Activated CD4-positive, alpha-beta T cell treated with anti-CD3 and anti-CD28 coated beads for 4 hours (primary cell): Measurements from ENCODE around the gene USP30.
A peak's percentile ranks its signal among the peaks of the same experiment; 100 is the strongest.

Source experiments
- DNase-seq, 2 donors: peaks; one replicate each; pipeline ENCODE4 v3.0.0-alpha.2; 2020

The USP30 gene

DNA sequence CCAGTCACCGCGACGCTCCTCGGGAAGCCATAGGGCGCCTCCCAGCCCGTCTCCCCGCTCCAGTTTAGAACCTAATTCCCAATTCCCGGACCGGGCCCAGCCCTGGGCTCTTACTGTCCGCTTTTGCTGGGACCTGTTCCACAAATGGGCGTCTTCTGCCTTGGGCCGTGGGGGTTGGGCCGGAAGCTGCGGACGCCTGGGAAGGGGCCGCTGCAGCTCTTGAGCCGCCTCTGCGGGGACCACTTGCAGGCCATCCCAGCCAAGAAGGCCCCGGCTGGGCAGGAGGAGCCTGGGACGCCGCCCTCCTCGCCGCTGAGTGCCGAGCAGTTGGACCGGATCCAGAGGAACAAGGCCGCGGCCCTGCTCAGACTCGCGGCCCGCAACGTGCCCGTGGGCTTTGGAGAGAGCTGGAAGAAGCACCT, 45.8 kb downstream of the USP30 start:
- DNase-seq, result peak in 1 of 2 donors; percentile 27

DNA sequence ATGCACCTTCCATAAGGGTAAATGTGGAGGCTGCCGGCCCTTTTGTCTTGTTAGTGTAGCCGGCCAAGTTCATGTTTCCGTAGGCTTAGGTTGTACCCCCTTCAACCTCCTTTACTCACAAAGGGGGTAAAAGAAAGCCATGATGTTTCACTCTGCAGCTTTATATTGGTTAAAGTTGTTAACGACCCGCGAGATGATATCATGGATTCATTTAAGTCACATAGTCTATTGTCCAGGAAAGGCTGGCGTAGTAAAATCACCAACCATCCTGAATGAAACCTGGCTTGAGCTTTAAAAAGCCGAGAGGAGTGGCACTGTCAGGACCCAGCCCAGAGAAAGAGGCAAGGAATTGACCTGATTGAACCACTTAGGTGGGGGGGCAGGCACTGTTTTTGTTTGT, 46.3 kb downstream of the USP30 start:
- no peak for DNase-seq

DNA sequence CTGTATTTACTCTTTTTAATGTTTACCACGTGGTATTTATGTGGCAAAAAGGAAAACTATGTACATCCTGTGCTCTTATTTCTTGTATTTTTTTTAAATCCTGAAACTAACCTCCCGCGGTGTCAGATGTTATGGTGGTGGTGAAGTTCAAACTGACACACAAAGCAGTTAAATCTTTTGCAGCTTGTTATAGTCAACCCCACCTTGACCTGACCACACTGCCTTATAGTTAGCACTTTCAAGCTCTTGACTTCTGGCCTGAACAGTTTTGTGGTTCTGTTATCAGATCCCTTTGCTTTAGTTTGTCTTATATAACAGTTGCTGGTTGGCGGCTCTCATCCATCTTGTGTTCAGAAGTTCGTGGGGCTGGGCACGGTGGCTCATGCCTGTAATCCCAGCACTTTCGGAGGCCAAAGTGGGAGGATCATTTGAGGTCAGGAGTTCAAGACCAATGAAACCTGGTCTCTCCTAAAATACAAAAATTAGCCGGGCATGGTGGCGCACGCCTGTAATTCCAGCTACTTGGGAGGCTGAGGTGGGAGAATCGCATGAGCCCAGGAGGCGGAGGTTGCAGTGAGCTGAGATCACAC, 47.1 kb downstream of the USP30 start:
- DNase-seq, result no peak

DNA sequence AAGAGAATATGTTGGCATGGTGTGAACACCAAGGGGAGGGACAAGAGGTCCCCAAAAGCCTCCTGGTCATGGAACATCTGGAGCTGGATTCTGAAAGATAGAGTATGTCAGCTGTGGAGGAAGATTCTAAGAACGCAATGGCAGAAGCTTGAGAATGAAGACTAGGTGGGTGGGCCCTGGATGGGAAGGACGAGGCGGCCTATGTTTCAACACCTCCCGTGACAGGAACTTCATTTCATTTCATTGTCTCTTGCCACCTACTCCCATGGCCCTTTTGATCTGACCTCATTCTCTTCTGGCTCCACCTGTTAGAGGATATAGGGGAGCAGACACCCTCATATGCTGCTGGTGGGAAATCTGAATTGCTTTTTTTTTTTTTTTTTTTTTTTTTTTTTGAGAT, 48.4 kb downstream of the USP30 start:
- DNase-seq, result no peak

DNA sequence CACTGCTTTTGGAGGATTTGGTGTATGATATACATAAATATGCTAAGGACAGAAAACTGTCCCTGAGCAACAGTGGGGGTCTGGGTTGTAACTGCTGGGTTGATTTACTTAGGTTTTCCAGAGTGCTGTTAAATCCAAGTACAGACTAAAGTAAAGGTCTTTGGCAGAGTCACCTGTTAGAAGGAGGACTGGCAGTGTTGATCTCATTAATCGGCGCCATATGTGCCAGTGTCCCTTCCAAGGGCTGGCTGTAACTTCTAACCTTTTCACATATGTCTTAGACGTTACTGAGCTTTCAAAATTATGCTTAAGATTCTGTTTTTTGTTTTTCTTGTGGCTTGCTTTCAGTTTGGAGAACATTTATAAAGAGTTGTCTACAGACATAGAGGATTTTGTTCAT, 50.1 kb downstream of the USP30 start:
- no peak for DNase-seq

DNA sequence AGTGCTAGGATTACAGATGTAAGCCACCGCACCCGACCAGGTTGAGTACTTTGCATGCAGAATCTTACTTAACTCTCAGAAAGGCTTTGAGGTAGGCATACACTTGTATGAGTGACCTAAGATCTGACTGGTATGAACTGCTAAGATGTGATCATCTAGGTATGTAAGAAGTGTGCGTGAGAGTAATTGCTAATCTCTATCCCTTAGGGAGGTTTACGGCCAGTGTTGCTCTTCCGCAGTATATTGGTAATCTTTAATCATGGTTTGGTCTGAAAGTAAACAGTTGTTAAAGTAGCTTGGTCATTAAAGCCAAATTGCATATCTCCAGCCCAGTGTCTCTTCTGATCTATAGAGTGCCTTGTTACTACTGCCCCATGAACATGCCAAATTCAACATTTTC, 52.8 kb downstream of the USP30 start:
- DNase-seq, result no peak

DNA sequence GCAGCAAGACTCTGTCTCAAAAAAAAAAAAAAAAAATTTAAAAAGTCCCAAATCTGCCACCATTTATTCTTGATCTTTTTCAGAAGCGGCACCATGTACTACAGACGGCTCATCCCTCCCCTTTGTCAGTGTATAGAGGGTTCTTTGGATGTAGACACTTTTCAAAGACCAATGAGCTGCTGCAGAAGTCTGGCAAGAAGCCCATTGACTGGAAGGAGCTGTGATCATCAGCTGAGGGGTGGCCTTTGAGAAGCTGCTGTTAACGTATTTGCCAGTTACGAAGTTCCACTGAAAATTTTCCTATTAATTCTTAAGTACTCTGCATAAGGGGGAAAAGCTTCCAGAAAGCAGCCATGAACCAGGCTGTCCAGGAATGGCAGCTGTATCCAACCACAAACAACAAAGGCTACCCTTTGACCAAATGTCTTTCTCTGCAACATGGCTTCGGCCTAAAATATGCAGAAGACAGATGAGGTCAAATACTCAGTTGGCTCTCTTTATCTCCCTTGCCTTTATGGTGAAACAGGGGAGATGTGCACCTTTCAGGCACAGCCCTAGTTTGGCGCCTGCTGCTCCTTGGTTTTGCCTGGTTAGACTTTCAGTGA, 57.5 kb downstream of the USP30 start:
- no peak for DNase-seq

DNA sequence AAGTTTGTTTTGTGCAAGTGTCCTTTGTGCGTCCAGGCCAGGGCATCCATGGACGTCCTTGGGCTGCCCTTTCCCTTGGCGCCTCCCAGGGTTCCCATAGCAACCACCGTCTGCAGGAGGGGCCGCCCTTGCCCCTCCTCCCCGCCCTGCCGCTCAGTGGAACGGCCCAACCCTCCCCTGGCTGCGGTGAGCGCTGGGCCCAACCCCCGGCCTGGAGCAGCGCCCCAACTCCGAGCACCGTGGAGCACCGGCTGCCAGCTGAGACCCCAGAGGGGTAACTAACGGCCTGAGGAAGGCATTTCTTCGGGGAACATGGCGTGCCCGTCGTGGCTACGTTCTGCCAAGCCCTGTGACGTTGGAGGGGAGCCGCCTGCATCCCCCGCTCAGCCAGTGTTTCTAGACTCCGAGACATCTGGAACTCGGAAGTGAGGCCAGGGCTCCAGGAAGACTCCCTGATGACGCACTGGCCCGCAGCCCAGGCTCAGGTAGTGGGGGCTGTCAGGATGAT, 58.7 kb downstream of the USP30 start:
- DNase-seq, result peak; percentile 48 to 54

DNA sequence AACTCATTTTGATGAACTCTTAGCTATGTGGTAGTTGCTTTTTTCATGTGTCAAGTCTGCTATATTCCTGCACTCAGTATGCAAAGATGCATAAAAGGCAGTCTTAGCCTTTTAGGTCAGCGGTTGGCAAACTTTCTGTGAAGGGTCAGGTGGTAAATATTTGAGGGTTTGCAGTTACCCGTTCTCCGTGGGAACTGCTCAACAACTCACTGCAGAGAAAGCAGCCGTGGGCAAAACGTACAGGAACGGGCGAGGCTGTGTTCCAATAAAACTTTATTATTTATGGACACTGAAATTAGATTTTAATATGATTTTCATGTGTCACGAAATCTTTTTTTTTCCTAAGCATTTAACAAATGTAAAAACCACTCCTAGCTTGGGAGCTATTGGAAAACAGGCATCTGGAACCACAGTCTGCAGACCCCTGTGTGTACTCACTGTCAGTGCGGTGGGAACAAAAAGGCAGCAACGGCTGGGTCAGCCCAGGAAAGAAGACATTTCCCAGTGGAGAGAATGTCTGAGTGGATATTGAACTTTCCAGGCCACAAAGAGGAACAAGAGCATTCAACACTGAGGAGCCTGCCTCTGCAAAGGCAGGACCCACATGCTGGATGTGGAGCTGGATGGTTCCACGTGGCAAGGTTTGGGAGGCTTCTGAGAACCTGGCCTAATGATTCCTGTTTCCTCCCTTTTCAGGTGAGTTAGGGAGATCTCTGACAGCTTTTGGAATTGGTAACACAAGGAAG, 60.5 kb downstream of the USP30 start:
- DNase-seq, result no peak

DNA sequence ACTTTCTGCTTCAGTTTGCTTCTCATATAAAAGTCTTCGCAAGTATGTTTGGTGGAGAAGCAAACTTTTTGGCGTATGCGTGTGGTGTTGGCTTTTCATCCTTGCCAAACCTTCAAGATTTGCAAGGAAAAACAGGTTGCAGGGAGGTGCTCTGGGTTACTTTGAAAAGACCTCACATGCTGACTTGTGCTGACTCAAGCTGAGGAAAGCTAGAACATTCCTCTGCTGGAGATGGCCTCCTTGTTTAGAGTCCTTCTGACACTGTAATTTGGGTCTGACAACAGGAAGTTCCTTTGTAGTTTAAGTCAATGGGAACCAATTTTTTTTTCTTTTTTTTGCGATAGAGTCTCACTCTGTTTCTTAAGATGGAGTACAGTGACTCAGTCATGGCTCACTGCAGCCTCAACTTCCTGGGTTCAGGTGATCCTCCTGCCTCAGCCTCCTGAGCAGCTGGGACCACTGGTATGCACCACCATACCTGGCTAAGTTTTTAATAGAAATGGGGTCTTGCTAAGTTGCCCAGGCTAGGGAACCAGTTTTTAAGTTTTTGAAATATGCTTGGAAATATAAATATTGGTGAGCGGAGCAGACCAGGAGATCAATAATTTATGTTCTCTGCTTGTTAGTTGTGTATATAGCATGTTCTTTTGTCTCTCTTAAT, 61.4 kb downstream of the USP30 start:
- DNase-seq, result no peak

DNA sequence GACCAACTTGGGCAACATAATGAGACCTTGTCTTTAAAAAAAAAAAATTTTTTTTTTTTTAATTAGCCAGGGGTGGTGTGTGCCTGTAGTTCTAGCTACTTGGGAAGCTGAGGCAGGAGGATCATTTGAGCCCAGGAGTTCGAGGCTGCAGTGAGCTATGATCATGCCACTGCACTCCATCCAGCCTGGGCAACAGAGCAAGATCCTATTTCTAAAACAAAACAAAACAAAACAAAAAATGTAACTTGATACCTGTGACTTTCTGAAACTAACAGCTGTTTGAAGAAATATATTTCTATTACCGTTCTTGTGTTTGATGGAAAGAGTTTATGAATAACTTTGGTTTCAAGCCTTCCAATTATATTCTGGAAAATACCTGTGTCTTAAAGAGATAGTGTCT, 62.3 kb downstream of the USP30 start:
- DNase-seq, result no peak

DNA sequence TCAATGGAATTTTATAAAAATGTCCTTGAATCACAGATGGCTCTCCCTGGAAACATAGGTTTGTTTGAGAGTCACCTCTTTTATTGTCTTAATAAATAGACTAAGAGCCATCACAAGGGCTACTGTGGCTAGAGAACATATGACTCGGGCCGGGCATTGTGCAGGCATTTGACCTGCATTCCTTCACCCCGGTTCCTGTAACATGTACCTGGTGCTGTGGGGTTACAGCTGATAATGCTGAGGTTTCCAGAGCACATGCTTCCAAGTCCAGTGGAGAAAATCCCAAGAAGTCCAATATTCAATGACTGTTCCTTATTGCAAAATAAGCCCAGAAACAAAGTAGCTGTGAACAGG, 63.0 kb downstream of the USP30 start:
- DNase-seq, result no peak

DNA sequence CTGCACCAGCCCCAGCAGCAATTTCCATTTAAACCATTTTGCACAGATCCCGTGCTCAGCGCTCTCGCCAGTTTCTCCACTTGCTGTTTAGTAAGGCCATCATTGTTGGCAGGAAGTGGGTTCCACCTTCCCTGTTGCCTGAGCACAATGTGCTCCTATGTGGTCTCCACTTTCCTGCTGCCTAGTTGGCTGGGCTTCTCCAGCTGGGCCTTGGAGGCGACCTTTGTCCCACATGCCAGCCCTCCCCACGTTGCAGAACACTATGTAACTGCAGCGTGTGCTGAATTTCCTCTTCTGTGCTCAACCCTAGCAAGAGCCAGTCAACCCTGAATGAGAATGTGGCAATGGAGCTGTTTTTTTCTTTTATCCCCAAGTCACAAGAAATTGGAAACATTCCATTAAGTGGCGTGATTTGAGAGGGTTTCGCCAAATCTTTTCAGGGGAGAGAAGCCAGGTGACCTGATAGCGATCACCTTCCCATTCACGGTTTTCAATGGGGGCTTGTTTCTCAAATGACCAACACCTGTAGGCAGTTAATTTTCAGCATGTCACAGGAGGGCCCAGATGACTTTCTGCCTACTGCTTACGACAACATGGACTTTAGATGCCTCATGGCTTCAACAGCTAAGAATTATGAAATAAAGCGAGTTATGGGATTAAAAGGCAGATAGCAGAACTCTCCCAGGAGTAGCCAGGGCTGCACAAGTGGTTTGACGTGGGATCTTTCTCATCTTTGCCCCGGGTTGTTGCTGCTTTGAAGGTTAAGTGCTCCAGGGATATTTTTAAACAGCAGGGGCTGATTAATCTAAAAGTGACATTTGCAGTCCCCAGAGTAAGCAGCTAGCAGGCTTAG, 63.6 kb downstream of the USP30 start, which contains the start of gene ACACB:
ACACB (plus strand) TSS at position 830 of the 853 bp plus-strand sequence. CDS start 22,819 bp downstream, outside the sequence.
- no peak for DNase-seq

DNA sequence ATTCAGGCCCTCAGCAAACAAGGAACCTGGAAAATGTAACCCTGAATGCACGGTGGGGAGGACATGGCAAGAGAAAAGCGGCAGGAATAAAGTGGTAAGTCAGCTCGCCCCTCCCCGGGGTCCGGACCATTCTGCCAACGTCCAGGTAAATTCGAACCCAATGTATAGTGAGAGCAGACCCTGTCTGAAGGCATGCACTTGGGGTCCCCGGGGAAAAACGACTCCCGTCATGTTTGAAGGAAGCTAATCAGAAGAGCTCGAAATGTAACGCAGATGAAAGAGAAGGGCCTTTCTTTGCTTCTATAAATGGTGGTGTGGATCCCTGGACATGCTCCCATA, 64.2 kb downstream of the USP30 start:
- DNase-seq, result no peak

DNA sequence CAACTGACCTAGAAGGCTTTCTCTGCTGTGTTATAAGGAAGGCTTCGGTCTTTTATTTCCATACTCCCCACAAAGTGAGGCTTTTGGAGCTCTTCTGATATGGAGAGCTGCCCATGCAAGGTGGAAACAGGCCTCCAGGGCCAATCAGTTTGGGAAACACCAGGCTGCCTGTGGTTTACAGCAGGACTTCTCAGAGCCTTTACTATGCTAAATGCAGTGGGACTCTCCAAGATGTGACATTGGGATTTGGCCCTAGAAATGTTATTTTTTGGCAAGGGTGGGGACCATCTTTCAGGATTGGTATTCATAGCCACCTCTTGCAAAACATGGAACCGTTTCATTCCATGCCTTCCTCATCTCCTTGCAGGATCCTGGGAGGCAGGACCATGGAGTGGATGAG, 67.7 kb downstream of the USP30 start:
- no peak for DNase-seq

DNA sequence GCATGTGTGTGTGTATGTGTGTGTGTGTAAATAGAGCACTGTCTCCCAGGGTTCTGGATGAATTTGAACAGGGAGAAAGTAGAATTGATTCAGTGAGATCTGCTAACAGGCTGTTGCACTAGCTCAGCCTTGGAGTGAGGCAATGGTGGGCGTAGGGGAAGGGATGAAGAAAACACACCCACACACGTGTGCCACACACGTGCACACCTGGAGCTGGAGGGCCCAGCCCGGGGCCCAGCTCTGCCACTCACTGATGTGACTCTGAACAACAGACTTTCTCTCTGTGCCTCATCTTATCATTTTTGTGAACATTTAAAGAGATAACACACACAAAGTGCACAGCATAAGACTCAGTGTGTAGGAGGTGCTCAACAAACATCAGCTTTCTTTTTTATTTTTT, 68.2 kb downstream of the USP30 start:
- DNase-seq, result no peak

DNA sequence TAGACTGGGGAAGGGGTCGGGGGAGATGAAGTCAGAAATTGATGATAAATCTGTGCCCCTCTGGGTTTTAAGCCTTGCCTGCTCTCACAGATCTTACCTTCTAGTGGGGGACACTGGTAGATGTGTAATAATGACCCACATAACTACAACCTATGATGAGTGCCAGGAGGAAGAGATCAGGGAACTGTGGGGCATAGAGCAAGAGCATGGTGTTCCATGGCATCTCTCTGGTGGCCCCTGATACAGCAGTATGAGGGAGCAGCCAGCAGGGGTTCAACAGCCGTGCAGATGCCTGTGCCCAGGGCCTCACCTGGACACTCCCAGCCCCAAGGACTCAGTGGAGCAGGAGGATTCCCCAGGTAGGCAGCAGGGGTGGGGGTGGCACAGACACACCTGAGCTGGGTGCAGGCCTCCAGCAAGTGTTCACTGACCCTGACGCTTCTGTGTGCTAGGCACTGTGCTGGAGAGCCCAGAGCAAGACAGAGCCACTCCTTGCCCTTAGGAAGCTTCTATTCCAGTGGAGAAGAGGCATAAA, 69.0 kb downstream of the USP30 start:
- DNase-seq, result no peak

DNA sequence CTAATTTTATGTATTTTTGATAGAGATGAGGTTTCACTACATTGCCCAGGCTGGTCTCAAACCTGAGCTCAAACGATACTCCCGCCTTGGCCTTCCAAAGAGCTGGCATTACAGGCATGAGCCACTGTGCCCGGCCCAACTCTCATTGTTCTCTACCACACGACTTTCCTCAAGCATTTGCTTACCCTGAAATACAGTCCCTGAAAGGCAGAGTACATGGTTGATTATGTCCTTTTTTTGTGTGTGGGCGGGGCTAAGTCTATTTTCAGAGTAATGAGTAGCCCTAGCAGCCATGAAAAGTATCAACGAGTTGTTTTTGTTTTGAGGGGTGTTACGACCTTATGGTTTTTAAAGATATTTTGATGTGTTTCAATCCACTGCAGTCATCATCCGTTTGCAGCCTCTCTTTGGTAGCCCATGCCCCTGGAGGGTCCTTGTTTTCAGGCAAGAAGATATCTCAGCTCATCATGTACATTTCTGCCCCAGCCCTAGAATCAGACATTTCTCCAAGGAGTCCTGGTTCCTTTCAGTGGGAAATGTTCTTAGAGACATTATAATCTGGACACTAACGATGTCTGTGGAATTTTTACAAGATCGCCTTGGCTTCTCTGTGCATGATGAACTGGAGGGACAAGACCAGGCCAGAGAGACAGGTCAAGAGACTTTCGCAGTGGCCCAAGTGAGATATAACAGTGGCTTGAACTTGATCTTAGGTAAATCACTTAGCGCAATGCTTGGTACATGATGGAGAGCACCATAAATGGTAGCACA, 72.7 kb downstream of the USP30 start:
- no peak for DNase-seq

DNA sequence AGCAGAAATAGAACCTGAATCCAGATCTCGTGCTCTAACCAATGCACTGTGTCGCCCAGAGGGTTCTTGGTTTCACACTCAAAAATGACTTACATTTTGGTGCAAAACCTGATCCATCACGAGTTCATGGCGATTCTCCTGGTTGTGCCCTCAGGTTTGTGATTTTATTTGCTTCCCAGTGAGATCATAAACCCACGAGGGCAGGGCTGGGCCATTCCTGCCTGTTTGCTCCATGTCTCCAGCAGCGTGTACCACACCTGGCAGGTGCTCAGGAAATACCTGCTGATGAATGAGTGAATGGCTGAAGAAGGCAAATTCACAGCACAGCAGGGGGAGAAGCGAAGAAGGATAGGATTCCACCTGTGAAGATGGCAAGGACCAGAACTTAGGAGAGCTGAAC, 73.4 kb downstream of the USP30 start:
- DNase-seq, result no peak

DNA sequence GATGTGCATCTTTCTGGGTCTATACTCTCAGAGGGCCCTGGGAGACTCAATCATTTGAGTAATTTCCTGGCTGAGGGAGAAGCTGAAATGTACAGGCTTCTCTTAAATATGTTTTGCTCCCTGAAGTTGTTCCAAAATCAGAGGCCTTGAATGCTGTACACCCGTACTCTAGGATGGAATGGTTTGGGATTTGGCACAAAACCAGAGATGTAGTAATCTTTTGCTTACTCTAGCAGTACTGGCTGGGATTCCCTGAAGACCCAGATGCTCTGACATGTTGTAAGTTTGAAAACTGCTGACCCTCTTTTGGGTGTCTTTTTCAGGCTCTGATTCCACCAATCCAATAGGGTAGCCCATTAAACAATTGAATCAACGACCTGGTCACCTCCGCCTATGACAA, 74.4 kb downstream of the USP30 start:
- DNase-seq, result no peak

DNA sequence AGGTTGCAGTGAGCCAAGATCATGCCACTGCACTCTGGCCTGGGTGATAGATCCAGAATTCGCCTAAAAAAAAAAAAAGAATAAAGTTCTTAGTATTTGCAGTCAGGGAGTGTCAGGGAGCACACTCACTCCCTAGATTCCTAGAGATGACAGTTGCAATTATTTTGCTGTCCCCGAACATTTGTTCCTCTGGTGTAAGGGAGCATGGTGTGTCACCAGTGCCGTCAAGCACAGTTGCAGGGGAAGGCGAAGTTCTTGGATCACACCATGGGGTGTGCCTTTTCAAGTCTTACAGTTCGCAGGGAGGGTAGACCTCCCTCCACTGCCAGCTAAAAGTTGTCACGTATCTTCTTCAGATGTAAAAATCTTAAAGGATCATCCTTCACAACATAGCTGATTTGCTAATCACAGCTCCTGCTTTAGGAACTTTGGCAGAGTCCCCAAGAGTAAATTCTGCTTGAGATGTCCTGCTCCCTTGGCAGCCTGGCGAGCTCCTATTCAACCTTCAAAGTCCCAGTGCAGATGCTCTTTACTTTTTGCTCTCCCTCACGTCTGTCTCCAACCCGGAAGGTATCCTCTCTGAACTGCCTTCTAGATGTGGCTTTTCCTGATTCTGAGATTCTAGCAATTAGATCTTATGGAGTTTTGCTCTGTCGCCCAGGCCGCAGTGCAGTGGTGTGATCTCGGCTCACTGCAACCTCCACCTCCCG, 75.3 kb downstream of the USP30 start:
- no peak for DNase-seq
